Endodermal cell (in vitro differentiated cells): ENCODE data around the gene TSR2. TPM values are rescaled to one million over a fixed set of nuclear protein-coding genes. Genes with fewer than 3 reads are reported as not detected.

Experiments
- DNase-seq: peaks from one replicate; pipeline ENCODE4 v3.0.0-alpha.2; 2017
- H3K27ac ChIP-seq: 2 replicates; pipeline ENCODE4 v1.5.1; 2013; ENCODE audit warnings: mild to moderate bottlenecking, low read depth, low read length, moderate library complexity
- H3K27me3 ChIP-seq: 2 replicates; pipeline ENCODE4 v1.6.1; 2013; ENCODE audit warnings: mild to moderate bottlenecking, low read length, moderate library complexity; ENCODE audit not compliant: insufficient read depth, control insufficient read depth, poor library complexity, severe bottlenecking
- H3K36me3 ChIP-seq: 2 replicates; pipeline ENCODE4 v1.7.0; 2013; ENCODE audit warnings: mild to moderate bottlenecking, low read length, moderate library complexity; ENCODE audit not compliant: control insufficient read depth, insufficient read depth
- H3K4me1 ChIP-seq: one replicate; pipeline ENCODE4 v1.7.0; 2013; ENCODE audit warnings: low read length; ENCODE audit not compliant: control insufficient read depth, insufficient read depth
- H3K4me3 ChIP-seq: 2 replicates; pipeline ENCODE4 v1.5.1; 2013; ENCODE audit warnings: mild to moderate bottlenecking, low read length, moderate library complexity
- H3K9ac ChIP-seq: 2 replicates; pipeline ENCODE4 v1.6.1; 2013; ENCODE audit warnings: mild to moderate bottlenecking, low read length, moderate library complexity; ENCODE audit not compliant: poor library complexity, severe bottlenecking; ENCODE audit errors: extremely low read depth
- H3K9me3 ChIP-seq: 2 replicates; pipeline ENCODE4 v1.6.1; 2013; ENCODE audit warnings: mild to moderate bottlenecking, low read length, moderate library complexity; ENCODE audit not compliant: control insufficient read depth
- H3K27ac Mint-ChIP-seq: 2 replicates; pipeline ENCODE4 v1.8.0; 2020; ENCODE audit warnings: mixed read lengths
- H3K27me3 Mint-ChIP-seq: 2 replicates; pipeline ENCODE4 v1.8.0; 2021; ENCODE audit warnings: mild to moderate bottlenecking, mixed read lengths; ENCODE audit not compliant: insufficient read depth
- H3K36me3 Mint-ChIP-seq: 2 replicates; pipeline ENCODE4 v1.8.0; 2020; ENCODE audit warnings: low read depth, mixed read lengths
- H3K4me1 Mint-ChIP-seq: 2 replicates; pipeline ENCODE4 v1.8.0; 2020; ENCODE audit warnings: mixed read lengths
- H3K4me3 Mint-ChIP-seq: 2 replicates; pipeline ENCODE4 v1.8.0; 2020; ENCODE audit warnings: mild to moderate bottlenecking, moderate library complexity, mixed read lengths
- H3K9me3 Mint-ChIP-seq: 2 replicates; pipeline ENCODE4 v1.8.0; 2020; ENCODE audit warnings: mild to moderate bottlenecking, mixed read lengths
- WGBS, 2 experiments: methylation state at CpG; one replicate each; pipeline versions ENCODE4 v1.1.5 to v1.1.7; 2013; ENCODE audit warnings: missing lambda C conversion rate in 2 of 2, mixed read lengths in 1 of 2; ENCODE audit not compliant: insufficient coverage in 1 of 2, insufficient read length in 1 of 2; 5-methylcytosine and 5-hydroxymethylcytosine counted together
- total RNA-seq, 2 donors: library from RNA; stranded (reverse); fragmentation: NEBNext Ultra II Directional in 1 of 2; extraction: Animal tissue kit (Norgen Biotek cat#: 25700) in 1 of 2; gene quantifications; 2 replicates in 1 of 2; 3 replicates in 1 of 2; pipeline ENCODE4 v1.2.1, GENCODE V29; 2021
- TF ChIP-seq, protein P1 (sequence below): fragments of 200-600 bp; sonication (generic); conservative IDR thresholded peaks from 2 replicates; pipeline ENCODE4 v1.5.0; 2021; ENCODE audit warnings: antibody characterized with exemption, mild to moderate bottlenecking

TSR2 gene
- total RNA-seq, 2 donors from 2014 or later: 41.3 to 54.0 TPM

DNA sequence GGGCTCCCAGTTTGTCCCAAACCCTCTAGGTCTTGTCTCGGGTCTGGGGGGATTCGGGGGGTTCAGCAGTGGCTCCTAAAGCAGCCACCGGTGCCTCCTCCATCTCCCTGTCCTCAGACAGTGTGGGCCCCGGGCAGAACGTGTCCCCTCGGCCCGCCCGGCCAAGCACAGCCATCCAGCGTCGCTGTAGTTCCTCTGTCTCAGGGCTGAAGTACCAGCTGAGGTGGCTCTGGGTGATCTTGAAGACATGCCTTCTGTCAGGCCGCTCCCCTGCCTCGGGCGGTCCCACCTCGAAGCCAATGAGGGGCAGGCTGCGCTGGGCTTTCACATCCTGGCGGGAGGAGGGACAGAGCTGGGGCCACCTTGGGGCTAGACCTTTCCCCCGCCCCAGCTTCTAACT, 5.9 kb downstream of the TSR2 start:
- H3K27me3 Mint-ChIP-seq: no peaks in the 10 kb centered on the region
- Histone ChIP-seq H3K27me3 (no peaks in the 10 kb centered on the region), H3K27ac (no peak overlapping the region), H3K4me1 (no peaks in the 10 kb centered on the region), H3K36me3 (peaks cover 36% of the 10 kb centered on the region), H3K4me3 (no peak overlapping the region), H3K9me3 (no peaks in the 10 kb centered on the region), H3K9ac (no peak overlapping the region)
- H3K4me3 Mint-ChIP-seq: no peak overlapping the region
- H3K27ac Mint-ChIP-seq: no peak overlapping the region
- peaks cover 32% of the 10 kb centered on the region for H3K36me3 Mint-ChIP-seq
- peaks cover 4% of the 10 kb centered on the region for H3K4me1 Mint-ChIP-seq
- TF ChIP-seq, protein P1, sequence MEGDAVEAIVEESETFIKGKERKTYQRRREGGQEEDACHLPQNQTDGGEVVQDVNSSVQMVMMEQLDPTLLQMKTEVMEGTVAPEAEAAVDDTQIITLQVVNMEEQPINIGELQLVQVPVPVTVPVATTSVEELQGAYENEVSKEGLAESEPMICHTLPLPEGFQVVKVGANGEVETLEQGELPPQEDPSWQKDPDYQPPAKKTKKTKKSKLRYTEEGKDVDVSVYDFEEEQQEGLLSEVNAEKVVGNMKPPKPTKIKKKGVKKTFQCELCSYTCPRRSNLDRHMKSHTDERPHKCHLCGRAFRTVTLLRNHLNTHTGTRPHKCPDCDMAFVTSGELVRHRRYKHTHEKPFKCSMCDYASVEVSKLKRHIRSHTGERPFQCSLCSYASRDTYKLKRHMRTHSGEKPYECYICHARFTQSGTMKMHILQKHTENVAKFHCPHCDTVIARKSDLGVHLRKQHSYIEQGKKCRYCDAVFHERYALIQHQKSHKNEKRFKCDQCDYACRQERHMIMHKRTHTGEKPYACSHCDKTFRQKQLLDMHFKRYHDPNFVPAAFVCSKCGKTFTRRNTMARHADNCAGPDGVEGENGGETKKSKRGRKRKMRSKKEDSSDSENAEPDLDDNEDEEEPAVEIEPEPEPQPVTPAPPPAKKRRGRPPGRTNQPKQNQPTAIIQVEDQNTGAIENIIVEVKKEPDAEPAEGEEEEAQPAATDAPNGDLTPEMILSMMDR: no peak
- peaks cover 66% of the 10 kb centered on the region for H3K9me3 Mint-ChIP-seq
- peak; percentile 70 for DNase-seq
- 87% methylated on average over 17 of the region's 17 CpGs; no CpG with 5 or more reads in 1 of the 2 experiments for WGBS, 2 experiments

DNA sequence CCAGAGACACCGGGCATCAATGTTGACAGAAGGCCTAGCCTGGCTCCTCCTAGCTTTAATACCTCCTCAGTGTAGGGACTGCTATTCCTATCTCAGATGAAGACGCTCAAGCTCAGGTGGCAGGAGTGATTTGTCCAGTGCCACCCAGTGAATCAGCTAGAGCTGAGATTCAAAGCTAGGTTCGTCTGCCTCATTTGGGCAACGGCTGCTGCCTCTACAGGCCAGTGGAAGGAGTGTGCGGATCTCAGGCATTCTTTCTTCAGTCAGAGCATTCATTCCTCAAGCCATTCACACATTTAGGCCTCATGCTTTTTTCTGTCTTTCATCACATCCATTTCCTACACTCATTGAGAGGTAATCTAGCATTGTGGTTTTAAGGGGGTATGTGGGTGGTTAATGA, 7.3 kb downstream of the TSR2 start:
- peaks cover 36% of the 10 kb centered on the region for H3K36me3 ChIP-seq
- peaks cover 58% of the 10 kb centered on the region for H3K9me3 Mint-ChIP-seq
- TF ChIP-seq, protein P1: peak; percentile 62
- no peaks in the 10 kb centered on the region for H3K9me3 ChIP-seq
- H3K27me3 ChIP-seq: no peaks in the 10 kb centered on the region
- H3K4me3 ChIP-seq: no peak overlapping the region
- no peak overlapping the region for H3K27ac ChIP-seq
- H3K27me3 Mint-ChIP-seq: no peaks in the 10 kb centered on the region
- DNase-seq: peak; percentile 71
- H3K36me3 Mint-ChIP-seq: peaks cover 28% of the 10 kb centered on the region
- H3K4me1 Mint-ChIP-seq: no peaks in the 10 kb centered on the region
- no peak overlapping the region for H3K27ac Mint-ChIP-seq
- 82% methylated on average over 5 of the region's 5 CpGs; no CpG with 5 or more reads in 1 of the 2 experiments for WGBS, 2 experiments
- no peaks in the 10 kb centered on the region for H3K4me1 ChIP-seq
- H3K4me3 Mint-ChIP-seq: no peak overlapping the region
- H3K9ac ChIP-seq: no peak overlapping the region

DNA sequence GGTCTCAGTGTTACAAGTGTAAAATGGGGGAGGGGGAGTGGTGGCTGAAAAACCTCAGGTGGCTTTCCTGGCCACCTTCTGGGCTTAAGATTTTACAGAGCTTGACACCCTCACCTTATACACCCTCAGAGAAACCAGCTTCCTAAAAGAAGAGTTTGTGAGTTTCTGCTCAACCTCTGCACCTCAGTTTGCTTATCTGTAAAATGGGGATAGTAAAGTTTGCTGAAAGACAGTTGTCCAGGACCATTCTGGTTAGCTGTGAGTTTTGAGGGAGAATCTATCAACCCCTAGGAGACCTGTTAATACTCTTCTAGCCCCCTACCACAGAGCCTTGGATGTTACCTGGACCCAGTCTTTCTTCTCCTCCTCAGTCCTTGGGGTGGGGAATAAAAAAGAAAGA, 9.7 kb downstream of the TSR2 start:
- H3K4me3 ChIP-seq: no peak overlapping the region
- H3K36me3 ChIP-seq: peaks cover 24% of the 10 kb centered on the region
- no peaks in the 10 kb centered on the region for H3K4me1 Mint-ChIP-seq
- H3K36me3 Mint-ChIP-seq: peaks cover 22% of the 10 kb centered on the region
- no peak for DNase-seq
- H3K4me3 Mint-ChIP-seq: no peak overlapping the region
- H3K27ac ChIP-seq: no peak overlapping the region
- no peaks in the 10 kb centered on the region for H3K9me3 ChIP-seq
- no peak overlapping the region for H3K9ac ChIP-seq
- TF ChIP-seq, protein P1: no peak
- peaks cover 55% of the 10 kb centered on the region for H3K9me3 Mint-ChIP-seq
- no peaks in the 10 kb centered on the region for H3K4me1 ChIP-seq
- H3K27ac Mint-ChIP-seq: no peak overlapping the region
- H3K27me3 ChIP-seq: no peaks in the 10 kb centered on the region
- no peaks in the 10 kb centered on the region for H3K27me3 Mint-ChIP-seq
